ENCODE measurements around the gene GPR107.

Gene GPR107

DNA sequence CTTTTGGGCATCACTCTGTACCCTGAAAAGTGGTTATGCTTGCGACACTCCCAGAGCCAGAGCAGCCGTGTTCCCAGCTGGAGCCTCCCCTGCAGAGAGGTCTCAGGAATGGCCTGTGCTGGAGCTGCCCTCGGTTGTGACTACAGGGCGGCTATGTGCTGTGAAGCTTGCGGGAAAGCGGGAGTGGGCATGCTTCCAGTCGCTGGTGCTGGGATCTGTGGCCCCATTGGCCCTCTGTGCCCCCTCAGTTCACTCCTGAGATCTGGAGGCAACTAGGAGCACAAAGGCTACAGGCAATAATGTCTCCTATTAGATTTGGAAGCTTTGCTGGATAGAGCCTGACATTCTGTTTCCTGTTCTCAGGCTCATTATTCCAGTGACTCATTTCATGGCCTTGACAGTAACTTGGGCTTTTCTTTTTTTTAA is 56.9 kb downstream of the GPR107 start:
- no peak for DNase-seq (ENCODE audit: low read depth)
- TF ChIP-seq, protein P1, sequence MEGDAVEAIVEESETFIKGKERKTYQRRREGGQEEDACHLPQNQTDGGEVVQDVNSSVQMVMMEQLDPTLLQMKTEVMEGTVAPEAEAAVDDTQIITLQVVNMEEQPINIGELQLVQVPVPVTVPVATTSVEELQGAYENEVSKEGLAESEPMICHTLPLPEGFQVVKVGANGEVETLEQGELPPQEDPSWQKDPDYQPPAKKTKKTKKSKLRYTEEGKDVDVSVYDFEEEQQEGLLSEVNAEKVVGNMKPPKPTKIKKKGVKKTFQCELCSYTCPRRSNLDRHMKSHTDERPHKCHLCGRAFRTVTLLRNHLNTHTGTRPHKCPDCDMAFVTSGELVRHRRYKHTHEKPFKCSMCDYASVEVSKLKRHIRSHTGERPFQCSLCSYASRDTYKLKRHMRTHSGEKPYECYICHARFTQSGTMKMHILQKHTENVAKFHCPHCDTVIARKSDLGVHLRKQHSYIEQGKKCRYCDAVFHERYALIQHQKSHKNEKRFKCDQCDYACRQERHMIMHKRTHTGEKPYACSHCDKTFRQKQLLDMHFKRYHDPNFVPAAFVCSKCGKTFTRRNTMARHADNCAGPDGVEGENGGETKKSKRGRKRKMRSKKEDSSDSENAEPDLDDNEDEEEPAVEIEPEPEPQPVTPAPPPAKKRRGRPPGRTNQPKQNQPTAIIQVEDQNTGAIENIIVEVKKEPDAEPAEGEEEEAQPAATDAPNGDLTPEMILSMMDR (conservative IDR thresholded peaks at IDR 0.05; ENCODE audit: low read depth, low read length): no peak
- no peak overlapping the region for H3K4me3 ChIP-seq (ENCODE audit: low read length)

DNA sequence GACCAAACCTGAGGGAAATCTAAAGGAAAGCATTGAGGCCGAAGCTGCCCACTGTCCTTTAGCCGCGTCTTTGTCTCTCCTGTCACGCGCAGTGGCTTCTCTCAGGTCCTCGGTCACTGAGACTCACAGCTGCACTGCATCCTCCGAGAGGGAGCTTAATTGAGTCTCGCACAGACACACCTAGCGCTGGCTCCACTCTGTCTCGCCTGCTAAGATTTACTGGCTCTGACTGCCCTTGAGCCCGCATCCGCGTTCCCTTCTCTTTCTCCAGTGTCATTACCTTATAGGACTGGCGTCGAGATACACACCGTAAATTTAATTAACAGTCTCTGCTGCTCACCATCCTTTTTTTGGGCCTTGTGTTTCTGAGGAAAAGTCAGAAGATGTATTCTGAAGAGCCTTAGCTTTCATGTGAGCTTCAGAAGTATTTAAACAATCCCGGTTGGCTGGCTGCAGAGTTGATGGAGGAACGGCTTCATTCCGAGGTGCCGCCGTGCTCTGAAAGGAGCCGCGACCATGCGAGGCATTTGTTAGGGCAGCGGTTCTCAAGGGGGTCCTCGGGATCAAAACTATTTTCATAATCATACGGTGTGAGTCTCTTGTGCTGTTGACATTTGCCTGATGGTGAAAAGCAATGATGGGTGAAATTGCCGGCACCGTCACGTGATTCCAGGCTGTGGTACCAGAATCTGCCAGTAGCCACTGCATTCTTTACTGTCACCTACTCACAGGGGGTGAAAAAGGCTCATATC is 58.3 kb downstream of the GPR107 start:
- H3K4me3 ChIP-seq (ENCODE audit: low read length): no peak overlapping the region
- no peak for DNase-seq (ENCODE audit: low read depth)
- TF ChIP-seq, protein P1 (conservative IDR thresholded peaks at IDR 0.05; ENCODE audit: low read depth, low read length): no peak

DNA sequence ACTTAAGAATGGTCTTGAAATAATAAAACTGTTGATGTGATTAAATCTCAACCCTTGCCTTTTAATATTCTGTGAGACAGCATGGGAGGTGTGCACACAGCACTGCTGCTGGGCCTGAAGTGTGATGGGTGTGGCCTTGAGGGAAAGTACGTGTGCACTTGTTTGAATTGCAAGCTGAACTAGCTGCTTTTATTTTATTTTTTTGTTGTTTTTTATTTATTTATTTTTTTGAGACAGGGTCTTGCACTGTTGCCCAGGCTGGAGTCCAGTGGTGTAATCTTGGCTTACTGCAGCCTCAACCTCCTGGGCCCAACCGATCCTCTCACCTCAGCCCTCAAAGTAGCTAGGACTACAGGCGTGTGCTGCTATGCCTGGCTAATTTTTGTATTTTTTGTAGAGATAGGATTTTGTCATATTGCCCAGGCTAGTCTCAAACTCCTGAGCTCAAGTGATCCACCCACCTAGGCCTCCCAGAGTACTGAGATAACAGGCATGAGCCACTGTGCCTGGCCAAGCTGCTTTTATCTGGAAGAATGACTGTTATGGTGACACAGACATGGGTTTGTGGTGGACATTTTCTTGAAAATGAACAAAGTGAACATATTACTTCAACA is 58.9 kb downstream of the GPR107 start:
- DNase-seq (ENCODE audit: low read depth): no peak
- no peak overlapping the region for H3K4me3 ChIP-seq (ENCODE audit: low read length)
- TF ChIP-seq, protein P1 (conservative IDR thresholded peaks at IDR 0.05; ENCODE audit: low read depth, low read length): no peak

DNA sequence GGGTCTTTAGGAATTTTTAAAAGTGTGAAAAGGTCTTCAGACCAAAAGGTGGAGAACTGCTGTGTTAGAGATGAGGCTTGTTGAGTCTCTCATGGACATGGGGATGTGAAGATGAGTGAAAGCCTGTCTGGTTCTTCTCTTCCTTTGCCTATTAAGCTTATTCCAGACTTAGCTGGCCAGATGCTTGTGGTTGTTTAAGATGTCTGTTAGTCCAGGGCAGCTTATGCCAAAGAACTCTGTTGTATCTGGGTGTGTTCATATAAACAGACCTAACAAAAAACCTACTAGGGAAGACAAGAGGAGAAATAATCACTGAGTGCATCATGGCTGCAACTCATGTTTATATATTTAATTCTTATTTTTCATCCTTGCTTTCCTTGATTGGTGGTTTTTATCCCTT is 61.0 kb downstream of the GPR107 start:
- no peak for DNase-seq (ENCODE audit: low read depth)
- TF ChIP-seq, protein P1 (conservative IDR thresholded peaks at IDR 0.05; ENCODE audit: low read depth, low read length): no peak
- no peak overlapping the region for H3K4me3 ChIP-seq (ENCODE audit: low read length)

DNA sequence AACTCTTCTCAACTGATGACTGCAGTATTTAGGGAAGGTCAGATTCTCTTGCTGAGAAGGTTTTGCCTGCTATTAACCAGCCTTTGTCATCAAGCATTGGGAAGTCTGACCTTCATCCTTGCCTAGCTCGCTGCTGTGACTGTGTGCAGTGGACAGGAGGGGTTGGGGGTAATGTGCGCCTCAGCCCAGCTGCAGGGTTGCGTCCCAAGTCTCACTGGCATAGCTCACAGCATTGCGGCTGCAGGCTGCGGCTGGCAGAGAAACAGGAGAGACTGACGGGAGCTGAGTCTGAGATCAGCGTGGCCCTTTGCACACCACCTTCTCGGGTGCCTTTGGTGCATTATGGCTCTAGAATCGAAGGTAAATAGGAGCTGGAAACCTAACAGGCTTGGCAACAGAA is 62.6 kb downstream of the GPR107 start:
- no peak for DNase-seq (ENCODE audit: low read depth)
- H3K4me3 ChIP-seq (ENCODE audit: low read length): no peak overlapping the region
- TF ChIP-seq, protein P1 (conservative IDR thresholded peaks at IDR 0.05; ENCODE audit: low read depth, low read length): no peak

DNA sequence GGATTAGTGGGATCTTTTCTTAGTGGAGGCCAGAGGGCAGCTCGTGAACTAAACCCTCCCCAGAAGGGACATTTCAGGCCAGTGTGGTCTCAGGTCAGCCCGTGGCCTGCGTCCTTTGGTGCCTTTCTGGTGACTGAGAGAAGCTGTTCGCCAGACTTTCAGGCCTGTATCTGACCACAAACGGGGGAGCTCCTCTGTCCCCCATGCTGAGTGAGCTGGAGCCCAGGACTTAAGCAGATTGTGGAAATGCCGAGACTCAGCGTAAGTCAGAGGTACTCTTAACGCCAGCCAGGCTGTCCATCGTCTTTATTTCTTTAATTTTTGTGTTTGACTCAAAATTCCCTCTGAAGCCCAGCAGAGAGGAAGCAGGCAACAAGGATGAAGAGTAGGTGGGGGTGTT is 63.7 kb downstream of the GPR107 start:
- TF ChIP-seq, protein P1 (conservative IDR thresholded peaks at IDR 0.05; ENCODE audit: low read depth, low read length): no peak

More for the DNA sequence above, 63.7 kb downstream of the GPR107 start:
- H3K4me3 ChIP-seq (ENCODE audit: low read length): no peak overlapping the region
- DNase-seq (ENCODE audit: low read depth): no peak

Measured in retinal pigment epithelial cell (primary cell).